Panc1 (cell line): ENCODE measurements around the gene TSPOAP1.

ENCODE experiments used
- CTCF ChIP-seq: fragments of 450-650 bp; IDR thresholded peaks from 2 replicates; pipeline ENCODE4 v1.5.1; 2017; ENCODE audit warnings: mild to moderate bottlenecking
- POLR2AphosphoS5 ChIP-seq: IDR thresholded peaks from 2 replicates; pipeline ENCODE4 v1.6.1; 2012; ENCODE audit warnings: mild to moderate bottlenecking, low read depth, low read length, moderate library complexity
- TCF7L2 ChIP-seq: IDR thresholded peaks from 2 replicates; pipeline ENCODE4 v1.6.1; 2011; ENCODE audit warnings: mild to moderate bottlenecking, low read depth, low read length, inconsistent platforms

GRCh38 chr17:58280480-58281217, 47.9 kb downstream of the TSPOAP1 start, which contains the start of gene MPO:
- TF ChIP-seq CTCF (no peak), POLR2AphosphoS5 (no peak), TCF7L2 (no peak)
